ENCODE results near the gene PAPOLB. TPM values are rescaled to one million over a fixed set of nuclear protein-coding genes. Genes with fewer than 3 reads are reported as not detected.

PAPOLB gene
- total and polyA plus RNA-seq, 2 donors (not counting 3 experiments of a cell fraction or from before 2014, with no cell fraction given), result 0.07 TPM; not detected in 1

DNA sequence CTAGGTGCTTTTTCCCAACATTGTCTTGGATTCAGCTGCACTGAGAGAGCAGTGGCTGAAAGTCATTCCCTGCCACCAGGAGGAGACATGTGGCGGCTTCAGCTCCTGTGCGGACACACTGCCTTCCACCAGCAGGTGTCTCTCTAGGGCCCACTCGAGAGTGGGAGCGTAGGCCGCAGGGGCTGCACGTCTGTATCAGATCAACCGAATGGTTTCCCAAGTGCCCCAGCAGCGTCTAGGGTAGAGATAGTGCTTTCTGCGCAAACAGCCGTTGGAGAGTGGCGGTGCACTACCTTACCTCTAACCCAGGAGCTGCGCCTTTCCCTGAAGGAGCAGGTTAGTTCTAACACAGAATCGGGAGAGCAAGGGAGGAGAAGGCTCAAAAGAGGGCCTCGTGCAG lies 31.7 kb downstream of the PAPOLB start:
- Histone ChIP-seq H3K36me3 (ENCODE audit: control insufficient read depth in 2 of 2, extremely low read depth in 1 of 2, insufficient read depth in 2 of 2, low read length in 2 of 2) (no peaks in the 10 kb centered on the region), H3K27ac (ENCODE audit: insufficient read depth, low read depth, low read length) (no peak overlapping the region), H3K4me3 (replicated peaks in 1 of 3; ENCODE audit: insufficient read depth in 1 of 3, low read depth in 1 of 3, low read length in 3 of 3) (no peak overlapping the region), H3K9me3 (replicated peaks; ENCODE audit: control insufficient read depth, insufficient read depth, low read length) (no peaks in the 10 kb centered on the region), H3K27me3 (ENCODE audit: control insufficient read depth in 2 of 2, insufficient read depth in 2 of 2, low read length in 2 of 2) (no peaks in the 10 kb centered on the region), H2AFZ (ENCODE audit: low read depth, low read length) (peak overlapping the region; percentile 52), H3K4me2 (ENCODE audit: insufficient read depth, low read length) (no peak overlapping the region), H3K9ac (replicated peaks; ENCODE audit: extremely low read depth, insufficient read depth, low read length) (no peak overlapping the region), H4K20me1 (replicated peaks; ENCODE audit: control insufficient read depth, extremely low read depth, insufficient read depth, low read length) (no peaks in the 10 kb centered on the region), H3K9me1 (replicated peaks; ENCODE audit: control insufficient read depth, extremely low read depth, insufficient read depth, low read length) (no peaks in the 10 kb centered on the region), H3K4me1 (ENCODE audit: control insufficient read depth, extremely low read depth, insufficient read depth, low read length) (no peaks in the 10 kb centered on the region), H3K79me2 (ENCODE audit: control insufficient read depth, insufficient read depth, low read length) (no peaks in the 10 kb centered on the region)
- intact Hi-C loops (cut with micrococcal nuclease), result loop anchor here (1.0 kb wide), 3 partner anchors 53 to 344 kb away; partner anchors contain the start of gene RADIL
- ChIA-PET CTCF (interaction anchor here (0.6 to 2.8 kb wide), 33 partner anchors 10 to 344 kb away, joined by 3 to 121 read pairs (median 4); partner anchors contain the start of gene RADIL), POLR2A (no interaction called here)
- dilution Hi-C loops (cut with MboI; ENCODE audit: extremely low pct_ligation_motif_present, low sequenced_read_pairs), result no loop called here
- DNase-seq (ENCODE audit: low read depth, low spot score), result peak; percentile 80
- peak; percentile 92 for FAIRE-seq
- TF ChIP-seq, protein P1, sequence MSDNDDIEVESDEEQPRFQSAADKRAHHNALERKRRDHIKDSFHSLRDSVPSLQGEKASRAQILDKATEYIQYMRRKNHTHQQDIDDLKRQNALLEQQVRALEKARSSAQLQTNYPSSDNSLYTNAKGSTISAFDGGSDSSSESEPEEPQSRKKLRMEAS (IDR thresholded peaks at IDR 0.05; ENCODE audit: insufficient read depth, insufficient read length), result peak; percentile 59
- no peak for TF ChIP-seq EZH2 (IDR thresholded peaks at IDR 0.05; ENCODE audit: borderline replicate concordance, low read depth, low read length, severe bottlenecking)
- TF ChIP-seq FOS (IDR thresholded peaks at IDR 0.05; ENCODE audit: borderline replicate concordance, insufficient read depth, low read length), result no peak
- TF ChIP-seq POLR2AphosphoS5 (IDR thresholded peaks at IDR 0.05; ENCODE audit: insufficient read depth, low read depth, low read length), result no peak
- TF ChIP-seq, protein P2, sequence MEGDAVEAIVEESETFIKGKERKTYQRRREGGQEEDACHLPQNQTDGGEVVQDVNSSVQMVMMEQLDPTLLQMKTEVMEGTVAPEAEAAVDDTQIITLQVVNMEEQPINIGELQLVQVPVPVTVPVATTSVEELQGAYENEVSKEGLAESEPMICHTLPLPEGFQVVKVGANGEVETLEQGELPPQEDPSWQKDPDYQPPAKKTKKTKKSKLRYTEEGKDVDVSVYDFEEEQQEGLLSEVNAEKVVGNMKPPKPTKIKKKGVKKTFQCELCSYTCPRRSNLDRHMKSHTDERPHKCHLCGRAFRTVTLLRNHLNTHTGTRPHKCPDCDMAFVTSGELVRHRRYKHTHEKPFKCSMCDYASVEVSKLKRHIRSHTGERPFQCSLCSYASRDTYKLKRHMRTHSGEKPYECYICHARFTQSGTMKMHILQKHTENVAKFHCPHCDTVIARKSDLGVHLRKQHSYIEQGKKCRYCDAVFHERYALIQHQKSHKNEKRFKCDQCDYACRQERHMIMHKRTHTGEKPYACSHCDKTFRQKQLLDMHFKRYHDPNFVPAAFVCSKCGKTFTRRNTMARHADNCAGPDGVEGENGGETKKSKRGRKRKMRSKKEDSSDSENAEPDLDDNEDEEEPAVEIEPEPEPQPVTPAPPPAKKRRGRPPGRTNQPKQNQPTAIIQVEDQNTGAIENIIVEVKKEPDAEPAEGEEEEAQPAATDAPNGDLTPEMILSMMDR (IDR thresholded peaks at IDR 0.05; ENCODE audit: extremely low read depth in 1 of 2, insufficient read depth in 1 of 2, low read depth in 1 of 2, low read length in 2 of 2), result peak; percentile 98 to 100
- no peak for TF ChIP-seq GATA2 (IDR thresholded peaks at IDR 0.05; ENCODE audit: insufficient read depth, insufficient read length, low read depth, low read length)
- no peak for TF ChIP-seq JUN (IDR thresholded peaks at IDR 0.05; ENCODE audit: borderline replicate concordance, insufficient read depth, insufficient read length, low read depth)
- no peak for TF ChIP-seq MYC (IDR thresholded peaks at IDR 0.05; ENCODE audit: low read depth, low read length)
- TF ChIP-seq POLR2A (IDR thresholded peaks at IDR 0.05; ENCODE audit: low read depth, low read length), result no peak
- no TSS peak for BruUV-seq (replicated peaks)
